ENCODE data around the gene SETDB1.

The SETDB1 gene

GRCh38 chr1:151012684-151013471, 86.7 kb downstream of the SETDB1 start:
- TF ChIP-seq CTCF (IDR thresholded peaks at IDR 0.05; ENCODE audit: low read depth, low read length, missing control alignments): no peak
- DNase-seq (ENCODE audit: low read depth): no peak
- no peak overlapping the region for H3K4me3 ChIP-seq (ENCODE audit: low read depth, low read length)

GRCh38 chr1:151013518-151013917, 87.4 kb downstream of the SETDB1 start:
- H3K4me3 ChIP-seq (ENCODE audit: low read depth, low read length): no peak overlapping the region
- DNase-seq (ENCODE audit: low read depth): no peak
- no peak for TF ChIP-seq CTCF (IDR thresholded peaks at IDR 0.05; ENCODE audit: low read depth, low read length, missing control alignments)
